CD14-positive monocyte (primary cell): ENCODE results near the gene CHMP1A. TPM values are rescaled to one million over a fixed set of nuclear protein-coding genes. Genes with fewer than 3 reads are reported as not detected.

Experiments
- DNase-seq, 3 donors: peaks; one replicate each; pipeline ENCODE4 v3.0.0-alpha.2; 2011 to 2022
- H2AFZ ChIP-seq: 2 replicates; pipeline ENCODE4 v1.6.0; 2012; ENCODE audit warnings: mild to moderate bottlenecking, low read depth, low read length, inconsistent platforms; ENCODE audit not compliant: insufficient read depth, poor library complexity, severe bottlenecking
- H3K27ac ChIP-seq, 2 donors: 1 replicate in 1 of 2; 2 replicates in 1 of 2; pipeline ENCODE4 v1.5.1; 2012 to 2013; ENCODE audit warnings: low read length in 2 of 2, control low read depth in 1 of 2, inconsistent platforms in 1 of 2, low read depth in 1 of 2, mild to moderate bottlenecking in 1 of 2
- H3K27me3 ChIP-seq, 2 donors: one replicate each; pipeline versions ENCODE4 v1.6.0 to v1.6.1; 2011 to 2013; ENCODE audit warnings: low read length in 2 of 2; ENCODE audit not compliant: control insufficient read depth in 2 of 2, insufficient read depth in 2 of 2
- H3K36me3 ChIP-seq, 2 donors: replicated peaks in 1 of 2; 1 replicate in 1 of 2; 2 replicates in 1 of 2; pipeline versions ENCODE4 v1.5.1 to v1.6.1; 2012 to 2013; ENCODE audit warnings: low read length in 2 of 2, control low read depth in 1 of 2, inconsistent platforms in 1 of 2, mild to moderate bottlenecking in 1 of 2; ENCODE audit not compliant: insufficient read depth in 2 of 2, control insufficient read depth in 1 of 2
- H3K4me1 ChIP-seq, 2 donors: 1 replicate in 1 of 2; 2 replicates in 1 of 2; pipeline versions ENCODE4 v1.5.1 to v1.6.1; 2012 to 2013; ENCODE audit warnings: low read length in 2 of 2, control low read depth in 1 of 2, inconsistent platforms in 1 of 2, mild to moderate bottlenecking in 1 of 2, moderate library complexity in 1 of 2; ENCODE audit not compliant: insufficient read depth in 2 of 2, control insufficient read depth in 1 of 2
- H3K4me2 ChIP-seq: replicated peaks from 2 replicates; pipeline ENCODE3; 2012; ENCODE audit warnings: low read length, moderate library complexity, mild to moderate bottlenecking; ENCODE audit not compliant: poor library complexity, severe bottlenecking; ENCODE audit errors: extremely low read depth
- H3K4me3 ChIP-seq, 3 experiments: fragments of 200-600 bp in 1 of 3; sonication (generic) in 1 of 3; replicated peaks in 1 of 3; 1 replicate in 2 of 3; 2 replicates in 1 of 3; pipeline ENCODE4 v1.5.1; 2011 to 2013; ENCODE audit warnings: low read length in 3 of 3, mild to moderate bottlenecking in 3 of 3, control low read depth in 2 of 3, low read depth in 2 of 3, inconsistent platforms in 1 of 3, moderate library complexity in 1 of 3
- H3K79me2 ChIP-seq: 2 replicates; pipeline ENCODE4 v1.6.0; 2012; ENCODE audit warnings: mild to moderate bottlenecking, control low read depth, inconsistent platforms, low read length, moderate library complexity; ENCODE audit not compliant: insufficient read depth
- H3K9ac ChIP-seq: 2 replicates; pipeline ENCODE4 v1.6.0; 2017; ENCODE audit warnings: low read length, mild to moderate bottlenecking; ENCODE audit not compliant: insufficient read depth, poor library complexity, severe bottlenecking
- H3K9me3 ChIP-seq, 2 donors: replicated peaks in 1 of 2; 1 replicate in 1 of 2; 2 replicates in 1 of 2; pipeline versions ENCODE4 v1.5.1 to v1.6.1; 2012 to 2013; ENCODE audit warnings: low read length in 2 of 2, control low read depth in 1 of 2; ENCODE audit not compliant: control insufficient read depth in 1 of 2, insufficient read depth in 1 of 2
- H4K20me1 ChIP-seq: 2 replicates; pipeline ENCODE4 v1.6.0; 2012; ENCODE audit warnings: mild to moderate bottlenecking, low read length, control low read depth, moderate library complexity; ENCODE audit not compliant: insufficient read depth
- H3K27ac Mint-ChIP-seq, 7 donors: one replicate each; pipeline ENCODE4 v1.8.0; 2020; ENCODE audit warnings: mild to moderate bottlenecking in 7 of 7, mixed read lengths in 7 of 7, moderate library complexity in 6 of 7, inconsistent platforms in 2 of 7
- H3K27me3 Mint-ChIP-seq, 3 donors: one replicate each; pipeline ENCODE4 v1.8.0; 2021 to 2022; ENCODE audit warnings: low read depth in 3 of 3, mild to moderate bottlenecking in 3 of 3, mixed read lengths in 3 of 3, moderate library complexity in 3 of 3, inconsistent platforms in 1 of 3
- H3K36me3 Mint-ChIP-seq, 2 donors: one replicate each; pipeline ENCODE4 v1.8.0; 2020; ENCODE audit warnings: mixed read lengths in 2 of 2, inconsistent platforms in 1 of 2, mild to moderate bottlenecking in 1 of 2
- H3K4me1 Mint-ChIP-seq: one replicate; pipeline ENCODE4 v1.8.0; 2020; ENCODE audit warnings: mild to moderate bottlenecking, mixed read lengths
- H3K4me3 Mint-ChIP-seq, 2 donors: one replicate each; pipeline ENCODE4 v1.8.0; 2020; ENCODE audit warnings: mild to moderate bottlenecking in 2 of 2, mixed read lengths in 2 of 2, moderate library complexity in 1 of 2
- H3K9me3 Mint-ChIP-seq, 7 donors: one replicate each; pipeline ENCODE4 v1.8.0; 2020 to 2022; ENCODE audit warnings: mixed read lengths in 7 of 7, mild to moderate bottlenecking in 6 of 7, moderate library complexity in 6 of 7, inconsistent platforms in 2 of 7
- WGBS: methylation state at CpG from one replicate; pipeline ENCODE4 v1.1.5; 2013; ENCODE audit warnings: missing lambda C conversion rate; ENCODE audit not compliant: insufficient coverage; 5-methylcytosine and 5-hydroxymethylcytosine counted together
- intact Hi-C, 2 donors: fragments of 100-400 bp; cut with micrococcal nuclease; formaldehyde crosslinking; loops; one replicate each; pipeline versions ENCODE4 v1.15.0 to v1.15.1; 2023
- polyA plus RNA-seq, 3 donors: library from polyadenylated mRNA; depleted of rRNA in 1 of 3; unstranded in 2 of 3; stranded (reverse) in 1 of 3; fragments of 300-500 nt in 2 of 3; fragments of >200 nt in 1 of 3; fragmentation: Illumina TruSeq in 2 of 3; gene quantifications; 1 replicate in 2 of 3; 2 replicates in 1 of 3; pipeline ENCODE4 v1.2.3, GENCODE V29; 2012 to 2021
- TF ChIP-seq, protein P1 (sequence below): fragments of 200-600 bp; IDR thresholded peaks from one replicate; pipeline ENCODE4 v1.8.0; 2022; ENCODE audit warnings: antibody characterized with exemption, mild to moderate bottlenecking

The CHMP1A gene
- polyA plus RNA-seq, 3 donors = 57.3 to 85.7 (median 76.6) TPM

- H3K36me3 Mint-ChIP-seq = no peaks in the 10 kb centered on the region
- no peak overlapping the region for H3K4me3 Mint-ChIP-seq
- no peaks in the 10 kb centered on the region for H3K4me1 Mint-ChIP-seq
- peaks cover 10 to 21% (median 15%) of the 10 kb centered on the region in 3 donors for H3K27me3 Mint-ChIP-seq
- intact Hi-C loops = no loop called here
- H3K9me3 ChIP-seq = no peaks in the 10 kb centered on the region
- H4K20me1 ChIP-seq = no peaks in the 10 kb centered on the region
- DNase-seq = no peak
- WGBS = 90% methylated on average over 18 of the region's 32 CpGs
- H3K4me2 ChIP-seq = no peak overlapping the region
- H2AFZ ChIP-seq = no peak overlapping the region
- H3K9ac ChIP-seq = no peak overlapping the region
- H3K79me2 ChIP-seq = no peaks in the 10 kb centered on the region
- peaks cover 0 to 16% of the 10 kb centered on the region in 2 donors for H3K27me3 ChIP-seq
- no peak overlapping the region for H3K4me3 ChIP-seq
- peaks cover 0 to 4% (median 0%) of the 10 kb centered on the region in 7 donors for H3K9me3 Mint-ChIP-seq
- TF ChIP-seq, protein P1, sequence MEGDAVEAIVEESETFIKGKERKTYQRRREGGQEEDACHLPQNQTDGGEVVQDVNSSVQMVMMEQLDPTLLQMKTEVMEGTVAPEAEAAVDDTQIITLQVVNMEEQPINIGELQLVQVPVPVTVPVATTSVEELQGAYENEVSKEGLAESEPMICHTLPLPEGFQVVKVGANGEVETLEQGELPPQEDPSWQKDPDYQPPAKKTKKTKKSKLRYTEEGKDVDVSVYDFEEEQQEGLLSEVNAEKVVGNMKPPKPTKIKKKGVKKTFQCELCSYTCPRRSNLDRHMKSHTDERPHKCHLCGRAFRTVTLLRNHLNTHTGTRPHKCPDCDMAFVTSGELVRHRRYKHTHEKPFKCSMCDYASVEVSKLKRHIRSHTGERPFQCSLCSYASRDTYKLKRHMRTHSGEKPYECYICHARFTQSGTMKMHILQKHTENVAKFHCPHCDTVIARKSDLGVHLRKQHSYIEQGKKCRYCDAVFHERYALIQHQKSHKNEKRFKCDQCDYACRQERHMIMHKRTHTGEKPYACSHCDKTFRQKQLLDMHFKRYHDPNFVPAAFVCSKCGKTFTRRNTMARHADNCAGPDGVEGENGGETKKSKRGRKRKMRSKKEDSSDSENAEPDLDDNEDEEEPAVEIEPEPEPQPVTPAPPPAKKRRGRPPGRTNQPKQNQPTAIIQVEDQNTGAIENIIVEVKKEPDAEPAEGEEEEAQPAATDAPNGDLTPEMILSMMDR = no peak
- no peak overlapping the region for H3K27ac Mint-ChIP-seq
- no peak overlapping the region for H3K27ac ChIP-seq
- no peaks in the 10 kb centered on the region for H3K36me3 ChIP-seq
- no peaks in the 10 kb centered on the region for H3K4me1 ChIP-seq
Measured at GRCh38 chr16:89621698-89622409, 35.7 kb downstream of the CHMP1A start.

GRCh38 chr16:89621136-89621697 is 36.3 kb downstream of the CHMP1A start:
- Histone ChIP-seq H3K4me1 (no peaks in the 10 kb centered on the region), H4K20me1 (no peaks in the 10 kb centered on the region), H3K27ac (no peak overlapping the region), H3K36me3 (no peaks in the 10 kb centered on the region), H2AFZ (no peak overlapping the region), H3K79me2 (no peaks in the 10 kb centered on the region), H3K9ac (no peak overlapping the region), H3K4me2 (no peak overlapping the region), H3K27me3 (peaks cover 0 to 16% of the 10 kb centered on the region in 2 donors), H3K9me3 (no peaks in the 10 kb centered on the region), H3K4me3 (no peak overlapping the region)
- intact Hi-C loops = no loop called here
- WGBS = 92% methylated on average over 17 of the region's 18 CpGs
- Mint-ChIP-seq H3K9me3 (peaks cover 0 to 5% (median under 1%) of the 10 kb centered on the region in 7 donors), H3K4me1 (no peaks in the 10 kb centered on the region), H3K36me3 (no peaks in the 10 kb centered on the region), H3K27me3 (peaks cover 12 to 25% (median 14%) of the 10 kb centered on the region in 3 donors), H3K4me3 (peak overlapping the region in 1 of 2 donors; percentile 37), H3K27ac (no peak overlapping the region)
- no peak for DNase-seq
- TF ChIP-seq, protein P1 = no peak
